SU-DHL-6 (cell line): ENCODE data around the gene DAPP1.

ENCODE experiments used
- H2AFZ ChIP-seq: fragments of 200-600 bp; sonication (generic); 2 replicates; pipeline ENCODE4 v1.6.1; 2014; ENCODE audit warnings: low read depth, mild to moderate bottlenecking, moderate library complexity, mixed read lengths, antibody characterized with exemption, low read length; ENCODE audit not compliant: severe bottlenecking
- H3F3A ChIP-seq: fragments of 200-600 bp; shearing (Covaris generic); 2 replicates; pipeline ENCODE4 v1.6.0; 2016; ENCODE audit warnings: antibody characterized with exemption, mild to moderate bottlenecking; ENCODE audit not compliant: insufficient read depth
- H3K27ac ChIP-seq: fragments of 200-600 bp; sonication (generic); 2 replicates; pipeline ENCODE4 v1.5.1; 2016; ENCODE audit warnings: low read depth, mild to moderate bottlenecking, low read length, moderate library complexity, mixed read lengths
- H3K27me3 ChIP-seq: fragments of 200-600 bp; sonication (generic), shearing (Covaris generic); 2 replicates; pipeline ENCODE4 v1.6.0; 2014; ENCODE audit warnings: mild to moderate bottlenecking, low read length
- H3K36me3 ChIP-seq: fragments of 200-600 bp; sonication (generic); 2 replicates; pipeline ENCODE4 v1.6.1; 2014; ENCODE audit warnings: mild to moderate bottlenecking, low read length, mixed read lengths
- H3K4me2 ChIP-seq: fragments of 300-600, 200-600 bp; shearing (Covaris generic), sonication (generic); 2 replicates; pipeline ENCODE4 v1.6.0; 2014; ENCODE audit warnings: low read length, low read depth, mild to moderate bottlenecking; ENCODE audit not compliant: poor library complexity, severe bottlenecking
- H3K4me3 ChIP-seq: fragments of 200-600 bp; sonication (generic); 2 replicates; pipeline ENCODE4 v1.5.1; 2014; ENCODE audit warnings: antibody characterized with exemption, low read length, mild to moderate bottlenecking, mixed read lengths; ENCODE audit not compliant: insufficient read depth, poor library complexity, severe bottlenecking
- H3K79me2 ChIP-seq: fragments of 200-600 bp; sonication (generic); 2 replicates; pipeline ENCODE4 v1.6.1; 2014; ENCODE audit warnings: mild to moderate bottlenecking, low read length, moderate library complexity; ENCODE audit not compliant: insufficient read depth
- H3K9ac ChIP-seq: fragments of 200-600 bp; sonication (generic); 2 replicates; pipeline ENCODE4 v1.7.0; 2014; ENCODE audit warnings: mild to moderate bottlenecking, low read length
- H3K9me2 ChIP-seq: fragments of 200-600 bp; sonication (generic); replicated peaks from 2 replicates; pipeline ENCODE4 v1.6.1; 2014; ENCODE audit warnings: low read length; ENCODE audit not compliant: insufficient read depth
- H3K9me3 ChIP-seq: fragments of 200-600 bp; sonication (generic); 2 replicates; pipeline ENCODE4 v1.6.1; 2014; ENCODE audit warnings: low read length, mixed read lengths; ENCODE audit not compliant: insufficient read depth
- H4K20me1 ChIP-seq: fragments of 200-600 bp; sonication (generic); 2 replicates; pipeline ENCODE4 v1.6.1; 2014; ENCODE audit warnings: low read depth, mild to moderate bottlenecking, antibody characterized with exemption, low read length, moderate library complexity, mixed read lengths
- EZH2phosphoT487 ChIP-seq: fragments of 200-600 bp; sonication (generic), shearing (Covaris generic); conservative IDR thresholded peaks from 2 replicates; pipeline ENCODE4 v1.6.1; 2018; ENCODE audit warnings: mild to moderate bottlenecking, antibody characterized with exemption, low read length, moderate library complexity, mixed read lengths
- TF ChIP-seq, protein P1 (sequence below): fragments of 200-600 bp; sonication (generic); IDR thresholded peaks from one replicate; pipeline ENCODE4 v1.5.1; 2017; ENCODE audit warnings: antibody characterized with exemption, mild to moderate bottlenecking, low read length, moderate library complexity; ENCODE audit not compliant: insufficient read depth, poor library complexity, severe bottlenecking

Gene DAPP1

GRCh38 chr4:99790796-99791617 is 25.6 kb upstream of the DAPP1 start:
- H3F3A ChIP-seq = no peaks in the 10 kb centered on the region
- no peak overlapping the region for H3K9ac ChIP-seq
- H3K4me2 ChIP-seq = no peak overlapping the region
- H3K9me3 ChIP-seq = no peaks in the 10 kb centered on the region
- H3K27ac ChIP-seq = no peak overlapping the region
- no peaks in the 10 kb centered on the region for H3K9me2 ChIP-seq
- H4K20me1 ChIP-seq = no peaks in the 10 kb centered on the region
- TF ChIP-seq, protein P1, sequence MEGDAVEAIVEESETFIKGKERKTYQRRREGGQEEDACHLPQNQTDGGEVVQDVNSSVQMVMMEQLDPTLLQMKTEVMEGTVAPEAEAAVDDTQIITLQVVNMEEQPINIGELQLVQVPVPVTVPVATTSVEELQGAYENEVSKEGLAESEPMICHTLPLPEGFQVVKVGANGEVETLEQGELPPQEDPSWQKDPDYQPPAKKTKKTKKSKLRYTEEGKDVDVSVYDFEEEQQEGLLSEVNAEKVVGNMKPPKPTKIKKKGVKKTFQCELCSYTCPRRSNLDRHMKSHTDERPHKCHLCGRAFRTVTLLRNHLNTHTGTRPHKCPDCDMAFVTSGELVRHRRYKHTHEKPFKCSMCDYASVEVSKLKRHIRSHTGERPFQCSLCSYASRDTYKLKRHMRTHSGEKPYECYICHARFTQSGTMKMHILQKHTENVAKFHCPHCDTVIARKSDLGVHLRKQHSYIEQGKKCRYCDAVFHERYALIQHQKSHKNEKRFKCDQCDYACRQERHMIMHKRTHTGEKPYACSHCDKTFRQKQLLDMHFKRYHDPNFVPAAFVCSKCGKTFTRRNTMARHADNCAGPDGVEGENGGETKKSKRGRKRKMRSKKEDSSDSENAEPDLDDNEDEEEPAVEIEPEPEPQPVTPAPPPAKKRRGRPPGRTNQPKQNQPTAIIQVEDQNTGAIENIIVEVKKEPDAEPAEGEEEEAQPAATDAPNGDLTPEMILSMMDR = no peak
- TF ChIP-seq EZH2phosphoT487 = no peak
- H3K36me3 ChIP-seq = no peaks in the 10 kb centered on the region
- no peak overlapping the region for H3K4me3 ChIP-seq
- H2AFZ ChIP-seq = no peak overlapping the region
- H3K79me2 ChIP-seq = no peaks in the 10 kb centered on the region
- H3K27me3 ChIP-seq = no peaks in the 10 kb centered on the region

- Histone ChIP-seq H3K9ac (no peak overlapping the region), H3K4me2 (no peak overlapping the region), H3K4me3 (no peak overlapping the region), H3K9me2 (no peaks in the 10 kb centered on the region), H3K36me3 (no peaks in the 10 kb centered on the region), H3K27ac (no peak overlapping the region), H3F3A (no peaks in the 10 kb centered on the region), H2AFZ (no peak overlapping the region), H4K20me1 (no peaks in the 10 kb centered on the region), H3K79me2 (no peaks in the 10 kb centered on the region), H3K27me3 (no peaks in the 10 kb centered on the region), H3K9me3 (no peaks in the 10 kb centered on the region)
- TF ChIP-seq, protein P1 = no peak
- no peak for TF ChIP-seq EZH2phosphoT487
Measured at GRCh38 chr4:99800332-99801004, 16.2 kb upstream of the DAPP1 start.

DNA sequence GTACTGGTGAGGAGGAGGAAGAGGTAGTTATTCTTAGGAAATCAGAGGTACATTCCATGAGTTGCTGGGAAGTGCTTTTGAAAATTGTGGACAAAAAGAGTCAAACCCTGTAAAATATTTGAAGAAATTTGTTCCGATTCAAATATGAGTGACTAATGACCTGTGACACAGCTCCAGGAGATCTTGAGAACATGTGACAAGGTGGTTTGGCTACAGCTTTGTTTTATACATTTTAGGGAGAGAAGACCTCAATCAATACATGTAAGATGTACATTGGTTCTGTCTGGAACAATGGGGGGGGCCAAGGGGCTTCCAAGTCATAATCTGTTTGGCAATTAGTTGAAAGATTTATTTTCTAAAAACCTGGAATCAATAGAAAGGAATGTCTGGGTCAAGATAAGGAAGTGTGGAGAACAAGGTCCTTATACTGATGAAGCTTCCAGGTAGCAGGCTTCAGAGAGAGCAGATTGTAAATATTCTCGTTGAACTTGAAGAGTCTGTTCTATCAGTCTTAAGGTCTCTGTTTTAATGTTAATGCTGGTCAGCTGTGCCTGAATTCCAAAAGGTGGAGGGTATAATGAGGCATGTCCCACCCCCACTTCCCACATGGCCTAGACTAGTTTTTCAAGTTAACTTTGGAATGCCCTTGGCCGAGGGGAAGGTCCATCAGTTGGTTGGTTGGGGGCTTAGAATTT is 15.5 kb upstream of the DAPP1 start:
- TF ChIP-seq EZH2phosphoT487 = no peak
- TF ChIP-seq, protein P1 = no peak
- Histone ChIP-seq H3K9me2 (no peaks in the 10 kb centered on the region), H3K27ac (no peak overlapping the region), H3K27me3 (no peaks in the 10 kb centered on the region), H3K9ac (no peak overlapping the region), H3K4me2 (no peak overlapping the region), H3K36me3 (no peaks in the 10 kb centered on the region), H3K9me3 (no peaks in the 10 kb centered on the region), H2AFZ (no peak overlapping the region), H3K4me3 (no peak overlapping the region), H4K20me1 (no peaks in the 10 kb centered on the region), H3K79me2 (no peaks in the 10 kb centered on the region), H3F3A (no peaks in the 10 kb centered on the region)
